GM19455 (cell line): ENCODE results near the gene FLNB.

ENCODE experiments used
- ATAC-seq: cut with Tn5 transposase; IDR thresholded peaks from one replicate; pipeline ENCODE4 v1.9.1; 2021; ENCODE audit not compliant: unreplicated experiment

Gene FLNB

GRCh38 chr3:58028902-58029301, 20.7 kb downstream of the FLNB start:
- no peak for ATAC-seq

GRCh38 chr3:58029842-58030584, 21.8 kb downstream of the FLNB start:
- no peak for ATAC-seq

- no peak for ATAC-seq
These were observed 24.0 kb downstream of the FLNB start for GRCh38 chr3:58032186-58032585.

- peak; percentile 99 for ATAC-seq
These were observed 26.7 kb downstream of the FLNB start for GRCh38 chr3:58034738-58035523.

GRCh38 chr3:58035524-58036255, 27.5 kb downstream of the FLNB start:
- no peak for ATAC-seq

- ATAC-seq = no peak
These were observed 28.2 kb downstream of the FLNB start for GRCh38 chr3:58036293-58037032.

DNA sequence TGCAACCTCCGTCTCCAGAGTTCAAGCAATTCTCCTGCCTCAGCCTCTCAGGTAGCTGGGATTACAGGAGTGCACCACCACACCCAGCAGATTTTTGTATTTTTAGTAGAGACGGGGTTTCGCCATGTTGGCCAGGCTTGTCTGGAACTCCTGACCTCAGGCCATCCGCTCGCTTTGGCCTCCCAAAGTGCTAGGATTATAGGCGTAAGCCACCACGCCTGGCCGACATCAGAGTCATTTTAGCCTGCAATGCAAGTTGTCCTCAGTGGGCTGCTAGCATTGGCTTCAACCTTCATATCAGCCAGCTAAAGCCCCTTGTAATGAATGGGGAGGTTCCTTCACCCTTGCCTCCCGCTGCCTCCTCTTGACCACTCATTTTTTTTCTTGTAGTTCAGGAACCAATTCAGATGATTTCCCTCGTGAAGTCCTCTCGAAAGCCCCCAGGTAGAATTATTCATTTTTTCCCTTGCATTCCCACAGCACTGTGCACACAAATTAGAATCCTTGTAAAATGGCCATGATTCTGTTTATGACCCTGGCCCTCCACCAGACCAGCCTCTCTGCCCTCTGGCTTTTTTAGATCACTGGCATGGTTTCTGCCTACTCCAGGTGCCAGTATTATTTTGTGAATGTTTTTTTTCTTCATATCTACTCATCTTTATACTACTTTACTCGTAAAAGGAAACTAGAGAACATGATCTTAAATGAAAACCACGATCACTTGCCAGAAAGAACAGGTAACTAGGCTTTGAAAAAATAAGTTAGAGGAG, 29.1 kb downstream of the FLNB start:
- no peak for ATAC-seq

- no peak for ATAC-seq
These were observed 30.6 kb downstream of the FLNB start for GRCh38 chr3:58038675-58039292.

DNA sequence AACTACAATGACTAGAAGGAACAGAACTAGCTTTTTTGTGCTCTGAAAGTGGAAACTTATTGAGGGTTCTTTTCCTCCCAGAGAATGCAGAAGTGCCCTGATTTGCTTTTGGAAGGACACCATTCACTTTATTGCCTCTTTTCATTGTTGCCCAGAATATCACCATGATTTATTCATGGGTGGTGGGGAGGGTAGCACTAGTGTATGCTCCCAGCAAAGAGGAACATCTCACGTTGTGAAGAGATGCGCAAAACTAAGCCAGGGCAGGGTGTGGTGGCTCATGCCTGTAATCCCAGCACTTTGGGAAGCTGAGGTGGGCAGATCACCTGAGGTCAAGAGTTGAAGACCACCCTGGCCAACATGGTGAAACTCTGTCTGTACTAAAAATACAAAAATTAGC, 31.4 kb downstream of the FLNB start:
- ATAC-seq = no peak

DNA sequence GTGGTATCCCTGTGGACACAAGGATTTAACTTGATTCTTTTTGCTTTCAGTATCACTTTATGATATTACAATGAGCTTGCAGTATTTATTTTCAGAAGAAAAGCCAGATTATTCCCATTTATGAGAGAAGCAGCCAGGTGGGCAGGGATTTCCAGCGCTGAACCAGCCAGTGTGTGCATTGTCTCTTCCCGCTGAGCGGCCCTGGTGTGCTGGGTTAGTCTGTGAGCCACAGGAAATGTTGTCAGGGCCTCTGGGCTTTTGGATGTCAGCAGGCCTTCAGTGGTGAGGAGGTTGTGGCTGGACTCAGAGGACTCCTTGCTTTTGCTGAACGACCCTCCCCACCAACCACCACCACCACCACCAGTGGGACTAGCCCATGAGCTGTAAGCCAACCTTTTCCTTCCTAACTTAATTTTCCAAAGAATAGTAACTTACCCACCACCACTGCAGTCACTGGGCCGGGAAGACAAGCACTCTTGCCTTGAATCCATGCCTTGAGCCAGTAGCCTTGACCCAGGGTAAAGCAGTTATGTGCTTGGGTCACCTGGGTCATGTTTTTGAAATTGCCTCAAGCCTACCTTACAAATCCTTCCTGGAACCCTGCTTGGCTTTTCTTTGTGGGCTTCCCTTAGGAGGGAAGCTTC, 33.1 kb downstream of the FLNB start:
- ATAC-seq = no peak

- ATAC-seq = peak; percentile 92
These were observed 33.7 kb downstream of the FLNB start for GRCh38 chr3:58041826-58042324.

- ATAC-seq = no peak
These were observed 34.9 kb downstream of the FLNB start for GRCh38 chr3:58042947-58043707.

GRCh38 chr3:58043933-58044332, 35.7 kb downstream of the FLNB start:
- no peak for ATAC-seq

DNA sequence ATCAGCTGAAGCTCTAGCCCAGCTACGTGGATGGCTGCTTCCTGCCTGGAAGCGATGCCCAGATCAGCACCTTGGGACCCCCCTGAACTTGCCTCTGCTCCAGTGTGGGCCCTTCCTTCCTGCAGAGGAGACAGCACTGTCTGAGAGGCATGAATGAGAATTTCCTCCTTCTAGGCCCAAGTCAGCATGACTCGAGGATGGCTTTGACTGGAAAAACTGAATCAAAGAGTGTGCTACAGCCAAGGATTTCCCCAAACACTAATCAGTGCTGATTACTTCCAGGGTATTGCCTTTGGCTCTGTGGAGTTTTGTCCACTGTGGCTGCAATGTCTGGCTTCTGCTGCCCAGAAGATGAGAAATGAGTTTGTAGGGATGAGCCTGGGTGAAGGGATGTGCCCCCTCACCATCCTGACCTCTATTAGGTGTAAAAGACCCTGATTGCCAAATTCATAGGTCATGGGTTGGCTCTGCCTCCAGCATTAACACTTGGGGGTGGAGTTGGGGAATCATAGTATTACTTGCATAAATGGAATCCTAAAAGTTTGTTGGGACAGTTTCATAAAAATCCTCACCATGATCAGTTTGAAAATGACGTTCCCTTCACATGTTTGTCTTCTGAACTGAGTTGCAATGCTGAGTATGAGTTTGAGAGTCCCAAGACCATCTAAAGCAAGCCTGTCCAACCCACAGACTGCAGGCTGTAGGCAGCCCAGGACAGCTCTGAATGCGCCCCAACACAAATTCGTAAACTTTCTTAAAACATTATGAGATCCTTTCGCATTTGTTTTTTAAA, 36.7 kb downstream of the FLNB start:
- no peak for ATAC-seq

GRCh38 chr3:58047826-58048225, 39.6 kb downstream of the FLNB start:
- no peak for ATAC-seq

GRCh38 chr3:58048301-58048700, 40.1 kb downstream of the FLNB start:
- ATAC-seq = no peak

GRCh38 chr3:58049143-58049785, 41.0 kb downstream of the FLNB start:
- ATAC-seq = no peak
